GM19240 (cell line): ENCODE results near the gene MCM8.
"Not testable (repeated sequence)": the region's sequence is repeated elsewhere in the genome, so short reads cannot be mapped to it uniquely, and the experiment has no call there.

ENCODE experiments used
- DNase-seq: peaks from one replicate; pipeline ENCODE4 v3.0.0; 2011; ENCODE audit warnings: low spot score; ENCODE audit not compliant: insufficient read length

The MCM8 gene

DNA sequence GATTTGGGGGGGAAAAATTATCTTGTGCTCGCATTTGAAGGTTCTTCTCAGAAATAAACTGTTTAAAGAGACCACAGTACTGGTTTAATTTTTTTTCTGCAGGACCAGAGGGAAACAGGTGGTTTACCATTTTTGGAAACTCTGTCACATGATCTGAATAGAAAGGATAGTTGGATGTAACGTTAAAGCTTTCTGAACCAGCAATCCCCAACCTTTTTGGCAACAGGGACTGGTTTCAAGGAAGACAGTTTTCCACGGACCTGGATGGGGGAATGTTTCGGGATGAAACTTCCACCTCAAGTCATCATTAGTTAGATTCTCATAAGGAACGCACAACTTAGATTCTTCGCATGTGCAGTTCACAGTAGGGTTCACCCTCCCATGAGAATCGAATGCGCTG, 50.4 kb downstream of the MCM8 start:
- no peak for DNase-seq

DNA sequence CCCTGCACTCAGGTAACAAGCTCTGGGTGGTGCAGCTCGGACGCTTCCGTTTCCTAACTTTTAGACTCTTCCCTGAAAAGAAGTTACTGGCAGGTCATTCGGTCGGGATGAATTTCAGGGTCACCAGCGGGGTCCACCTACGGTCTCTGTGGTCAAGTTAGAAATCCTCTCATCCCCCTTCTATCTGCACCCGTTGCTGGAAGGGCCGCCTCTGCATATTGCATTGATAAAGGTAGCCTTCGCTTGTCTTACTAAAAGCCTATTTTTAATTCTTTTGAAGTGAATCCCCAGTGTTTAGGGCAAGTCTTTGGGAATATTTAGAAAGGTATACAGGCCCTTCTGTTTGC, 56.1 kb downstream of the MCM8 start:
- no peak for DNase-seq

- DNase-seq = no peak
These were observed 56.7 kb downstream of the MCM8 start for GRCh38 chr20:6007094-6007528.

DNA sequence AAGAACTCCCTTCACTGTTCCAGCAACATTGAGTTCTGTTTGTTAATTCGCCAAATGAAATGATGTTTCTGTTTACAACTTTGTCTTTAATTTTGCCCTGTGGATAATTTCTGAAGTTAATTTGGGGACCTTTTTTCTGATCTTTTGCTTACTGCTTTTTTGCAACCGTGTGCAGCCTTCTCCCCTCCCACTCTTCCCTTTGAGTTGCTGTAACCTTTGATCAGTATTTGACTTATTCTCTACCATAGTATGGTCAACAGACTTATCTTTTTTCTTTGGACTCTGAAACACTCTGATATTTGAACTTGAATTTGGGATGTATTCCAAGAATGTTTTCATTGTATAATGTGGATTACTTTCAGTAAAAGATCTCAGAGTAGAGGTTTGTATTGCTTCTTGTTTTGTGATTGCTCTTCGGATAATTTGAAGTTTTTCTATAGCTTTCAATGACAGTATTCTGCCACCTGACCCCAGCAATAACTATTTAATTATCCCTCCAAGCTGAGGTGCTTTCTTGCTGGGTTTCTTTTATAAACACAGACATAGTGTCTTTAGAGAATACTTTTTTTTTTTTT, 57.2 kb downstream of the MCM8 start:
- DNase-seq = no peak

DNA sequence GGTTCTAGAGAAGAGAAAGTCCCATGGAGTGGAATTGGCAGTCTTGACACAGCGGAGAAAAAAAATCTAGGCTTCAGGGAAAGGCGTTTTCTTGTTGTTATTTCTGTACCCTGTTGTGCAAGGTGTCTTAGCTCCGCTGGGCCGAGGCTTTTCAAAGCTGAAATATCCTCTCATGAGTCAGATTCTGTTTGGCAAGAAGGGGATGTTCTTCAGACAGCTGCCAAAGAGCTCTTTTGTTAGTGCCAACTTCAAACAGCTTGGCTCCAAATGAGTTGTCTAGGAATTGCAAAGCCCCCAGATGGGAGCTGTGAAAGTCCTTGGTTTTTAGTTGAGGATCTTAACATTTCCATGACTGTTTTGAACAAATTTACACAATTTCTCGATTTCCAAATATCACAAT, 57.8 kb downstream of the MCM8 start:
- DNase-seq = no peak

DNA sequence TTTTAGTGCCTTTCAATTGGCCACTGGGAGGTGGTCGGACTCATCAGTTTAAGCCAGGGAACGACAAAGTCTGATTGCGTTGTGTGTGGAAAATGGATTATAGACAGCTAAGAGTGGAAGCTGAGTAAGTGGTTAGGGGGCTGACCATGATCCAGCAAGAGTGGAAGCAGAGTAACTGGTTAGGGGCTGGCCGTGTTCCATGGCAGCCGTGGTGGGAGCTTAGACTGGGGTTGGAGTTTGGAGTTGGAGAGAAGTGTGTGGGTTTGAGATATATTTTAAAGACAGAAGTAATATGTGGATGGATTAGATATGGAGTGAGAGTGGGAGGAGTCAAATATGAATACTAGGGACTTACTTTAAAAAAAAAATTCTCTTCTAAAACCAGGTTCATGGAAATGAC, 61.7 kb downstream of the MCM8 start:
- no peak for DNase-seq

DNA sequence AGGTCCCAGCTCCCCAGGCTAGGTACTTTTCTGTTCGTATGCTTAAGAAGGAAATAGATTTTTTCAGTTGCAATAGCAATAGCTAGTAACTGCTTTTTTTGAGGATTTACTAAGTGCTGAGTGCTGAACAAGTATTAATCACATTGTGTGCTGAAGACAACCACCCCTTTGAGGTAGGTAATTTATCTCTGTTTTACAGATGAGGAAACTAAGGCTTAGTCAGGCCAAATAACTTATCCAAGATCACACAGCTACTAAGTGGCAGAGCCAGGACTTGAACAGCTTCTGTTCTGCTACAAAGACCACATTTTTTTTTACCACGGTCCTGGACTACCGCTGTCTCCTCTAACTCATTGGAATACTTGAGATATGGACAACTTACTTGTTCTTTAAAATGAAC, 63.6 kb downstream of the MCM8 start:
- no peak for DNase-seq

DNA sequence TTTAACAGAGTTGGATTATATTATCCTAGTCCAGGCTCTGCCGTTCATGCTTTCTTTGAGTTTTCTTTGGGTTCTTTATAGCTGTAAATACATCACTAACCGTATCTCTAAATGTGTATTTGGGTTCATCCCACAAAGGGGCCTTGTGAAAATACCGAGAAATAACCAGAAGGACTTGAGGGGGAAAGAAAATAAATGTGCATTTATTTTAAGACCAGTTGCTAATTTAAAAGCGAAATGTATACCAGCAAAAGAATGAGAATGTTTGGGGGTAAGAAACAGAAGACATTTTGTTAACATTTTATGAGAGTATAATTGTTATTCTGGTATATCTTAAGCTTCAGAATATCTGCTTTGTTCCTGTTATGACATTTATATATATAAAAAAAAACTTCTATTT, 64.5 kb downstream of the MCM8 start:
- no peak for DNase-seq

GRCh38 chr20:6017467-6017866, 67.0 kb downstream of the MCM8 start:
- no peak for DNase-seq

GRCh38 chr20:6017880-6018279, 67.4 kb downstream of the MCM8 start:
- DNase-seq = no peak

- no peak for DNase-seq
These were observed 74.3 kb downstream of the MCM8 start for GRCh38 chr20:6024768-6025167.

DNA sequence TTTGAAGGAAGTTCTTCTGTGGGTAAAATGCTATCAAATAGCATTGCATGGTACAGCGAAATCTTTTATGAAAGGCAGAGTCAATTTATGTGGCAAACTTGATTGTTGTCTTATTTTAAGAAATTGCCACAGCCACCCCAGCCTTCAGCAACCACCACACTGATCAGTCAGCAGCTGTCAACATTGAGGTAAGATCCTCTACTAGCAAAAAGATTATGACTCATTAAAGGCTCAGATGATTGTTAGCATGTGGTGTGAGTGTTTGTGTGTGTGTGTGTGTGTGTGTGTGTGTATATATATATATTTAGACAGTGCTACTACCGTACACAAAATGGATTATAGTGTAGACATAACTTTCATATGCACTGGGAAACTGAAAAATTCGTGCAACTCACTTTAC, 75.6 kb downstream of the MCM8 start:
- DNase-seq = no peak

DNA sequence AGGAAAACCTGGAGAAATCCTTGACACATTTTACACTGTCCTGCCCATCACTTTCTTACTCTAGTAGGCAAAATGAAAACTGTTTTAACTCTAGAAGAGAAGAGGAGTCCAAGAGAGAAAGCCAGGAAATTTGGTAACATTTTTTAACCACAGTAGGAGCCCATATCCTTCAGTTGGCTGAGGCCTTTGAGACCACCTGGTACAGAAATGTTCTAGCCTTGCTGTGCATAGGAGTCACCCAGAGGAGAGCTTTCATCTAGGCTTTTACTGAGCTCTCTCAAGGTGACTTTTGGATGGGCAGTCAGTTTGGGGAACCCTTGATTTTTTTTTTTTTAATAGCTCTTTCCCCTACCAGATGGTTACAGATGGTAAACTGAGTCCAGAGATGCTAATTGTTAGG, 78.4 kb downstream of the MCM8 start:
- DNase-seq = no peak

DNA sequence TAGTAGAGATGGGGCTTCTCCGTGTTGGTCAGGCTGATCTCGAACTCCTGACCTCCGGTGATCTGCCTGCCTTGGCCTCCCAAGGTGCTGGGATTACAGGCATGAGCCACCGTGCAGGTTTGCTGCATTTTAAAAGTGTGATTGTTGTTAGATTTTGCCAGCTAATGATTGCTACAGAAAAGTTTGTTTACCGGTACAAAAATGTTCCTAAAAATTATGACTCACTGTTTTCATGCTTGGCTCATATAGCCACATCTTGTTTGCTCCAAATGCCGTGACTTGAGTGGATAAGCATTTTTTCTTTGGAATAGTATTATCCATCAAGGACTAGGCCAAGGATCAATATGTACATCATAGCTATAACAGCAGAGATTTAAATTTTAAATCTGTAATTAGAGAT, 79.1 kb downstream of the MCM8 start:
- DNase-seq = no peak

- no peak for DNase-seq
These were observed 80.1 kb downstream of the MCM8 start for GRCh38 chr20:6030453-6031080.

DNA sequence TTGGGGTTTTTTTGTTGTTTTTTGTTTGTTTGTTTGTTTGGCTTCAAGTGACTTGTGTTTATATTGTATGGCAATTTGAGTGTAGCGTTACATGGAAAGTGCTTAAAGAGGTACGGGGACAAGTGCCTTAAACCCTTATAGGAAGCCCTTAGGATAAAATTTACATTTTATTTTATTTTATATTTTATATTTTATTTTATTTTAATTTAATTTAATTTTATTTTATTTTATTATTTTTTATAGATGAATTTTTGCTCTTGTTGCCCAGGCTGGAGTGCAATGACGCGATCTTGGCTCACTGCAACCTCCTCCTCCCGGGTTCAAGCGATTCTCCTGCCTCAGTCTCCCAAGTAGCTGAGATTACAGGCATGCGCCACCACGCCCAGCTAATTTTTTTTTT, 82.5 kb downstream of the MCM8 start:
- DNase-seq = not testable (repeated sequence)

DNA sequence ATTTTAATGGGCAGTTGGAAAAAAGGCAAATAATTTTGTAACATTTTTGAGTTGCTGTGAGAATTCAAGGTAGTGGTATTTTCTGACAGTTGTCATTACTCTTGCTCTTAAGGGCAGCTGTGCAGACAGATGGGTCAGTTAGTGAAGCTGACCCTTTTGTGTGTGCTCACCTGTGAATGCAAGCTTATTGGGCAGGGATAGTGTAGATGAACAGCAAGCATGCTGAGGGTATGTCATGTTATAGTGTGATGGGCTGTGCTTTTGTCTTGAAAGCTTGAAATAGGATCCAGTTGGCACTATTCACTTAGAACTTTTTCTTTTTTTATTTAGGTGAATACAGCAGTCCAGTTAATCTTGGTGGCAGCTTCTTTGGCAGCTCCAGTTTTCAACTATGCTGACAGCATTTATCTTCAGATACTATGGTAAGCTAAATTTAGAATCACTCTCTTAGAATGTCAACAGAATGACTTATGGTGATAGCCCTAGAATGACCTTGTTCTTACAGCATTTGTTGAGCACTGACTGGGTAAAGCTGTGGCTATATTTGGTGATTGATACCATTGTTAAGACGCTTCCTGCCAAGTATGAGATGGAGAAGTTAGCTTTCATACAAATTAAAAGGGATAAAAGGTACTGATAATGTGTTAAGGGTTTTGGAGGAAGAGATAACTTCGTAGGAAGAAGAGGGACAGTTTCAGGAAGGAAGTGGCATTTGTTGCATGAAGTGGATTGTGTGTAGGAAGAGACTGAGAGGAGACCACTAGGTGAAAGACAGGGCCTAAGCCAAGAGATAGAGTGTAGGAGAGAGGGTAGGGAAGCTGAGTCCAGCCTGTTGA, 83.9 kb downstream of the MCM8 start:
- DNase-seq = no peak

GRCh38 chr20:6036213-6036612, 85.8 kb downstream of the MCM8 start:
- DNase-seq = no peak

DNA sequence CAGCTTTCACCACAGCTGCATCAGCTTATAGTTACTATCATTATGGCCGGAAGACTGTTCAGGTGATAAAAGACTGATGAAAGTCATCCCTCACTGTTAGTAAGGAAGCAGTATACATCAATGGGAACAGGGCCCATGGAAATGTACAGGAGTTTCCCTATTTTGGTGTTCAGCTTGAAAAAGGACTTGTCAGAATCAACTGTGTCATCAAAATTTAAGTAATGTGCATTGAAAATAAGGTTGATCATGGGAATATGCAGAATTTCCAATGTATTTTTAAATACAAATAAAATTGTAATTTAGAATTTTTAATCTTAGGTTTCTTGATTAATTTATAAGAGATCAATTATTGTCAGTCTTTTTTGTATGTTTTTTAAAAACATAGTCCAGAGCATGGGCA, 86.6 kb downstream of the MCM8 start:
- DNase-seq = no peak

DNA sequence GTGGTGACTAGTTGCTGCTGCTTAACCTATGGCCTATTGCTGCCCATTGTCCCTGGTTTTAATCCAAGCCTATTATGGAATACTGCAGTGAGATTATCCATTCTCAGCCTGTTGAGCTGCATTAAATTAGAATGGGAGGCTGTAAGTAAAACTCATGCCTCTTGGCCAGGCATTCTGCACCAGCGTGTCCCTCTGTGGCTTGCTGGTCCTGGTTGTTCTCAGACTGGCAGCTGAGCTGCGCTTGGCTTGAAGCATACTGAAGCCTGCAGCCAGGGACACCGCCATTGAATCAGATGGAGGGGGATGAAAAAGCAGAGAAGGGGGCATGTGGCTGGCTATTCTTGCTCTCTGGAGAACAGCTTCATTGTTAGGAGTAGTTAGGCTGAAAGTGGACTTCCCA, 87.8 kb downstream of the MCM8 start:
- DNase-seq = no peak

- no peak for DNase-seq
These were observed 89.3 kb downstream of the MCM8 start for GRCh38 chr20:6039766-6040165.

DNA sequence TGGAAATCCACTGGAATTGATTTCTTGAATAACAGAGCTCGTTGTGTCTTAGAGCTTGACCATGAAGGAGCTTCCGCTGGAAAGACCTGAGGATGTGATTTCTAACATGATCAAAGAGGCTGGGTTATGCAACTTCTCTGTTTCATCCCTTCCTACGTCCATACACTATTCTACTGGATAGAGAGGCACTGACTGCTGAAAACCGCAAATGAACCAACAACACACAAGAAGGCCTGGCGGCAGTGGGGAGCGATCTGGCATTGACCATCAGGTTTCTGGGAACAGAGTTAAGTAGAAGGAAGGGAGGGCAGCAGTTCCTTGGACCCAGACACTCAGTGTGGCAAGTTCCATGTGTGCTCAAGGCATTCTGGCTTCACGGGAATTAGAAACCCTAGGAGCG, 90.1 kb downstream of the MCM8 start:
- DNase-seq = no peak
